GM12878 (cell line): ENCODE data around the gene GNAL. TPM values are rescaled to one million over a fixed set of nuclear protein-coding genes. Genes with fewer than 3 reads are reported as not detected.

Experiments
- ATAC-seq: fragments of 200-7000 bp; cut with Tn5 transposase; 3 replicates; pipeline ENCODE4 v1.9.1; 2020; ENCODE audit warnings: mild to moderate bottlenecking, moderate library complexity
- BruUV-seq: library from RNA; stranded (reverse); fragments of 400-500 nt; replicated peaks from 2 replicates; lab custom pipeline; 2021; lab: Mats Ljungman, UMichigan
- CTCF ChIA-PET: fragments of 300-600 bp; sonication (Branson Sonifier 250); formaldehyde crosslinking; extraction: SDS; loops from one replicate; lab custom pipeline; 2021; ENCODE audit warnings: inconsistent platforms; lab: Yijun Ruan, JAX
- POLR2A ChIA-PET: fragments of 350-600 bp; formaldehyde crosslinking; extraction: SDS; loops from one replicate; lab custom pipeline; 2021; ENCODE audit warnings: inconsistent platforms; lab: Charles Lee
- RAD21 ChIA-PET: fragments of 300-600 bp; sonication (Branson Sonifier 250); formaldehyde crosslinking; loops from one replicate; lab custom pipeline; 2023; ENCODE audit warnings: antibody characterized with exemption; ENCODE audit not compliant: unreplicated experiment; lab: Charles Lee
- SMC1A ChIA-PET: fragments of 300-600 bp; sonication (Branson Sonifier 250); formaldehyde crosslinking; loops from one replicate; lab custom pipeline; 2023; ENCODE audit not compliant: unreplicated experiment, uncharacterized antibody; lab: Charles Lee
- DNase-seq: peaks from one replicate; pipeline ENCODE4 v3.0.0-alpha.2; 2011; ENCODE audit warnings: low read depth, low spot score
- FAIRE-seq: peaks from 3 replicates; lab custom pipeline; 2011; peaks lifted over from hg19 to GRCh38; lab: Jason Lieb, UNC
- H2AFZ ChIP-seq: 2 replicates; pipeline ENCODE4 v1.6.0; 2011; ENCODE audit warnings: low read depth, low read length, control low read depth; ENCODE audit not compliant: control insufficient read depth
- H3K27ac ChIP-seq: 2 replicates; pipeline ENCODE4 v1.5.1; 2011; ENCODE audit warnings: control low read depth; ENCODE audit not compliant: control insufficient read depth, insufficient read depth
- H3K27me3 ChIP-seq, 2 experiments: replicated peaks in 1 of 2; 2 replicates each; pipeline versions ENCODE4 v1.6.0 to v1.6.1; 2011; ENCODE audit warnings: low read length in 1 of 2; ENCODE audit not compliant: control insufficient read depth in 2 of 2, insufficient read depth in 2 of 2
- H3K36me3 ChIP-seq, 2 experiments: 2 replicates each; pipeline ENCODE4 v1.5.1; 2011; ENCODE audit warnings: low read length in 1 of 2; ENCODE audit not compliant: control insufficient read depth in 2 of 2, insufficient read depth in 2 of 2
- H3K4me1 ChIP-seq: 2 replicates; pipeline ENCODE4 v1.6.1; 2011; ENCODE audit warnings: mild to moderate bottlenecking, low read length, moderate library complexity, mixed read lengths; ENCODE audit not compliant: control insufficient read depth, insufficient read depth
- H3K4me2 ChIP-seq: 2 replicates; pipeline ENCODE4 v1.6.0; 2011; ENCODE audit warnings: control low read depth; ENCODE audit not compliant: control insufficient read depth, insufficient read depth
- H3K4me3 ChIP-seq: fragments of 200-600 bp; sonication (generic); 2 replicates; pipeline ENCODE4 v1.5.1; 2016
- H3K79me2 ChIP-seq: 2 replicates; pipeline ENCODE4 v1.6.0; 2011; ENCODE audit warnings: low read length; ENCODE audit not compliant: control insufficient read depth, insufficient read depth
- H3K9ac ChIP-seq: 2 replicates; pipeline ENCODE4 v1.8.0; 2011; ENCODE audit warnings: low read length, control low read depth, mixed read lengths; ENCODE audit not compliant: control insufficient read depth, insufficient read depth
- H3K9me3 ChIP-seq: replicated peaks from 3 replicates; pipeline ENCODE4 v1.5.1; 2011; ENCODE audit warnings: mild to moderate bottlenecking, low read length; ENCODE audit not compliant: control insufficient read depth, insufficient read depth
- H4K20me1 ChIP-seq: 2 replicates; pipeline ENCODE4 v1.6.0; 2011; ENCODE audit not compliant: control insufficient read depth, insufficient read depth
- LARP7 ChIP-seq: fragments of 450-650 bp; IDR thresholded peaks from 2 replicates; pipeline ENCODE4 v1.6.1; 2017; ENCODE audit warnings: mild to moderate bottlenecking
- NFIC ChIP-seq: IDR thresholded peaks from 2 replicates; pipeline ENCODE4 v1.6.1; 2012; ENCODE audit warnings: low read depth, mild to moderate bottlenecking, inconsistent platforms, low read length, moderate library complexity
- NFXL1 ChIP-seq: fragments of 450-650 bp; IDR thresholded peaks from 2 replicates; pipeline ENCODE4 v1.6.1; 2017; ENCODE audit warnings: antibody characterized with exemption, mild to moderate bottlenecking, borderline replicate concordance
- SUPT20H ChIP-seq: IDR thresholded peaks from 2 replicates; pipeline ENCODE4 v1.6.1; 2011; ENCODE audit warnings: low read depth, mild to moderate bottlenecking, low read length, moderate library complexity, borderline replicate concordance; ENCODE audit not compliant: control insufficient read depth
- WGBS: methylation state at CpG from one replicate; pipeline ENCODE4 v1.1.6; 2016; ENCODE audit warnings: low lambda C conversion rate; ENCODE audit not compliant: insufficient replicate concordance, insufficient coverage; ENCODE audit errors: missing lambda C conversion rate; 5-methylcytosine and 5-hydroxymethylcytosine counted together
- in situ Hi-C: fragments of 300-500 bp; cut with MboI; formaldehyde crosslinking; loops from 9 replicates; pipeline ENCODE4 v1.14.3; 2018; ENCODE audit warnings: mixed read lengths
- intact Hi-C: fragments of 100-400 bp; cut with micrococcal nuclease; formaldehyde crosslinking; loops from one replicate; pipeline ENCODE4 v1.14.2; 2022; ENCODE audit not compliant: unreplicated experiment
- polyA plus RNA-seq, 11 experiments: library from polyadenylated mRNA; depleted of rRNA in 4 of 11; unstranded in 6 of 11; stranded (reverse) in 5 of 11; fragments of >200 nt; fragmentation: Nextera tagmentation in 4 of 11; fragmentation: Illumina TruSeq in 1 of 11; extraction: Ambion mirVana in 4 of 11; extraction: Trizol in 1 of 11; gene quantifications; 1 replicate in 1 of 11; 2 replicates in 10 of 11; pipeline versions ENCODE4 v1.2.1 to v1.2.3, GENCODE V29; 2011 to 2016; ENCODE audit warnings: inconsistent platforms in 2 of 11, missing spikeins in 2 of 11, low read depth in 1 of 11
- total RNA-seq, 4 experiments: library from RNA; depleted of rRNA in 3 of 4; stranded (reverse); fragments of >200 nt in 3 of 4; fragmentation: Illumina TruSeq in 1 of 4; extraction: Trizol in 1 of 4; gene quantifications; 2 replicates each; pipeline versions ENCODE4 v1.2.1 to v1.2.3, GENCODE V29; 2013 to 2021
- TF ChIP-seq, protein P1 (sequence below): fragments of 450-650 bp; IDR thresholded peaks from 2 replicates; pipeline ENCODE4 v1.6.1; 2017; ENCODE audit warnings: mild to moderate bottlenecking, low read depth, inconsistent platforms; ENCODE audit not compliant: poor library complexity, severe bottlenecking

GNAL gene
- total and polyA plus RNA-seq, 10 of the 15 experiments (the other 5 are each of a cell fraction or from before 2014, with no cell fraction given): 0.02 to 0.39 (median 0.05) TPM; not detected in 5

DNA sequence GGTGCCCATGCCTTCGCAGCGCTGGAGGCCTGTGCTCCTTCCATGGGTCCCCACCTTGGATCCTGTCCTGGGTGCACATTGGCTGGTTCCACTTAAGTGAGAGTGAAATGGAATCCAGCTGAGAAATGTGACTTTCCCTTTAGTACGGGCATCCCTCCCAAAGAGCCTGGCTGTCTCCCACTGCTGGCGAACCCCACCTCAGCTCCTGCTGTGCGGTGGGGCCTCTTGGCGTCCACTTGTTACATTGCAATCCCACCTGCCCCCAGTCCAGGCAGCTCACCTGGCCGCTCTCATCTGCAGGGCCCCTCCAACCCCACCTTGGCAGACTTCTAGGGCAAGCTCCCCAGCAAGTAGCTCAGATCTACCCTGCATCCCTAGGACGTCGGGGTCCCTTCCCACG is 35.5 kb upstream of the GNAL start:
- ATAC-seq: no peak
- Histone ChIP-seq H3K27me3 (peaks cover 2% of the 10 kb centered on the region in 2 experiments; a peak in 2 of 4 replicates), H3K4me2 (no peak overlapping the region), H3K4me3 (no peak overlapping the region), H3K36me3 (no peaks in the 10 kb centered on the region), H3K9ac (no peak overlapping the region), H3K9me3 (no peaks in the 10 kb centered on the region), H3K27ac (no peak overlapping the region), H2AFZ (no peak overlapping the region), H3K79me2 (no peaks in the 10 kb centered on the region), H4K20me1 (no peaks in the 10 kb centered on the region), H3K4me1 (no peaks in the 10 kb centered on the region)
- no peak for FAIRE-seq
- SMC1A ChIA-PET: no interaction called here
- POLR2A ChIA-PET: no interaction called here
- CTCF ChIA-PET: interaction anchor here (1.5 kb wide), 1 partner anchor 80 kb away, joined by 4 read pairs; no protein-coding TSS in a partner anchor
- TF ChIP-seq, protein P1, sequence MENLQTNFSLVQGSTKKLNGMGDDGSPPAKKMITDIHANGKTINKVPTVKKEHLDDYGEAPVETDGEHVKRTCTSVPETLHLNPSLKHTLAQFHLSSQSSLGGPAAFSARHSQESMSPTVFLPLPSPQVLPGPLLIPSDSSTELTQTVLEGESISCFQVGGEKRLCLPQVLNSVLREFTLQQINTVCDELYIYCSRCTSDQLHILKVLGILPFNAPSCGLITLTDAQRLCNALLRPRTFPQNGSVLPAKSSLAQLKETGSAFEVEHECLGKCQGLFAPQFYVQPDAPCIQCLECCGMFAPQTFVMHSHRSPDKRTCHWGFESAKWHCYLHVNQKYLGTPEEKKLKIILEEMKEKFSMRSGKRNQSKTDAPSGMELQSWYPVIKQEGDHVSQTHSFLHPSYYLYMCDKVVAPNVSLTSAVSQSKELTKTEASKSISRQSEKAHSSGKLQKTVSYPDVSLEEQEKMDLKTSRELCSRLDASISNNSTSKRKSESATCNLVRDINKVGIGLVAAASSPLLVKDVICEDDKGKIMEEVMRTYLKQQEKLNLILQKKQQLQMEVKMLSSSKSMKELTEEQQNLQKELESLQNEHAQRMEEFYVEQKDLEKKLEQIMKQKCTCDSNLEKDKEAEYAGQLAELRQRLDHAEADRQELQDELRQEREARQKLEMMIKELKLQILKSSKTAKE: no peak
- no peak for TF ChIP-seq NFXL1
- TF ChIP-seq NFIC: no peak
- TF ChIP-seq SUPT20H: no peak
- TF ChIP-seq LARP7: no peak
- in situ Hi-C loops (no loop called here), intact Hi-C loops (no loop called here)
- RAD21 ChIA-PET: no interaction called here
- no peak for DNase-seq
- no TSS peak for BruUV-seq
- 34% methylated on average over 10 of the region's 10 CpGs for WGBS
